ENCODE measurements around the gene EGR2.
A peak's percentile ranks its signal among the peaks of the same experiment; 100 is the strongest.

Gene EGR2

GRCh38 chr10:62812672-62813439 lies 3.3 kb downstream of the EGR2 start:
- peaks cover 54% of the 10 kb centered on the region for H3K36me3 Mint-ChIP-seq
- peaks cover 12% of the 10 kb centered on the region for H3K27me3 Mint-ChIP-seq
- peak overlapping the region; percentile 92 for H3K4me3 Mint-ChIP-seq
- ATAC-seq = no peak
- H3K27ac Mint-ChIP-seq = peak overlapping the region; percentile 96
- peaks cover 80% of the 10 kb centered on the region for H3K4me1 Mint-ChIP-seq
- H3K9me3 Mint-ChIP-seq = no peaks in the 10 kb centered on the region

DNA sequence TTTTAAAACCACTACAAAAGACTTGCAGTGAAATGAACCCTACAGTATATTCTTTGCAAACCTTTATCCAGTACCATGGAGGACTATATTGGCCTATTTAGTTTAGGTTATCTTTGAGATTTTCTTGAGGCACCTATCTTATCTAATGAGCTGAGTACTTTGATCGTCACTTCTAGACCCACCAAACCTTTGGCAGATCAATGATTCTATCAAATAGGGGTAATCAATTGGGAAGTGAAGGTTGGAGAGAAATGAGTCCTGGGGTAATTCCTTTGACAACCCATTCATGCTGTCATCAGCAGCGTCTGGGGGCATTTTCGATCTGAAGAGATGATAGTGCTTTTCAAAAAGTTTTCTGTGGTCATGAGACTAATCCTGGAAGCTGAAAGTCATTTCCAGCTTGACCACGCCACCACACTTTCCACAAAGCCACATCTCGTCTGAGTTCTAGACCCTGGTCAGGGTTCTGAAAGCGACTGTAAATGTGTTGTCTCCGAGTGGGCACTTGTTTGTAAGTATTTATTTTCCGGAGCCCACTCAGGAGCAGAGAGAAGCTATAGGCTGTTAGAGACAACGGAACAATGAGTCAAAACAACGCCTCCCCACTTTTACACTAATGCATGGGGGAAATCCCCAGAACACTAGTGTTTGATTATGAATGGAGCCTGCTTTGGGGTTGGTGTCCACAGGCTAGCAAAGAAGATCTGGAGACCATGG lies 4.8 kb downstream of the EGR2 start:
- H3K4me3 Mint-ChIP-seq = peak overlapping the region; percentile 47
- H3K36me3 Mint-ChIP-seq = peaks cover 64% of the 10 kb centered on the region
- ATAC-seq = peak; percentile 76
- peaks cover 12% of the 10 kb centered on the region for H3K27me3 Mint-ChIP-seq
- H3K27ac Mint-ChIP-seq = peak overlapping the region; percentile 96
- H3K9me3 Mint-ChIP-seq = no peaks in the 10 kb centered on the region
- H3K4me1 Mint-ChIP-seq = peaks cover 83% of the 10 kb centered on the region

- Mint-ChIP-seq H3K4me3 (no peak overlapping the region), H3K27me3 (peaks cover 5% of the 10 kb centered on the region), H3K27ac (peak overlapping the region; percentile 96), H3K4me1 (peaks cover 77% of the 10 kb centered on the region), H3K36me3 (peaks cover 59% of the 10 kb centered on the region), H3K9me3 (no peaks in the 10 kb centered on the region)
- no peak for ATAC-seq
These were observed 5.8 kb downstream of the EGR2 start for GRCh38 chr10:62810156-62810902.

DNA sequence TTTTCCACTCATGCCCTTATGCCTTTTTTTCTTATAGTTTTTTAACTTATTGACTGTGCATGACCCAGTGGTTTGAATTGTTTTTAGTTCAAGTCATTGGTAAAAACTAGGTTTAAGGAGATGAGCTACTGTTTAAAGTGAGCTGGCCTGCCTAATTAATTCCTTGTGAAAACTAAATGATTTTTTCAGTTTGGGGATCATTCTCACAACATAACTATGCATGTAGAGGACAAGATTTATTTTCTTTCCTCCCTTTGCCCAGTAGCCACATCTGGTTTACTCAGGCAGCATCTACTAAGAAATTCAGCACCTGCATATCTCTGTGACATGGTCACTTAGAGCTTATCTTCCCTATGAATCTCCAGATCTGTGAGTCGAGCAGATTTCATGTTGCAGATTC lies 9.9 kb downstream of the EGR2 start:
- H3K27ac Mint-ChIP-seq = peak overlapping the region; percentile 99
- H3K9me3 Mint-ChIP-seq = no peaks in the 10 kb centered on the region
- H3K27me3 Mint-ChIP-seq = no peaks in the 10 kb centered on the region
- H3K4me1 Mint-ChIP-seq = peaks cover 46% of the 10 kb centered on the region
- peaks cover 27% of the 10 kb centered on the region for H3K36me3 Mint-ChIP-seq
- H3K4me3 Mint-ChIP-seq = peak overlapping the region; percentile 91
- ATAC-seq = no peak

DNA sequence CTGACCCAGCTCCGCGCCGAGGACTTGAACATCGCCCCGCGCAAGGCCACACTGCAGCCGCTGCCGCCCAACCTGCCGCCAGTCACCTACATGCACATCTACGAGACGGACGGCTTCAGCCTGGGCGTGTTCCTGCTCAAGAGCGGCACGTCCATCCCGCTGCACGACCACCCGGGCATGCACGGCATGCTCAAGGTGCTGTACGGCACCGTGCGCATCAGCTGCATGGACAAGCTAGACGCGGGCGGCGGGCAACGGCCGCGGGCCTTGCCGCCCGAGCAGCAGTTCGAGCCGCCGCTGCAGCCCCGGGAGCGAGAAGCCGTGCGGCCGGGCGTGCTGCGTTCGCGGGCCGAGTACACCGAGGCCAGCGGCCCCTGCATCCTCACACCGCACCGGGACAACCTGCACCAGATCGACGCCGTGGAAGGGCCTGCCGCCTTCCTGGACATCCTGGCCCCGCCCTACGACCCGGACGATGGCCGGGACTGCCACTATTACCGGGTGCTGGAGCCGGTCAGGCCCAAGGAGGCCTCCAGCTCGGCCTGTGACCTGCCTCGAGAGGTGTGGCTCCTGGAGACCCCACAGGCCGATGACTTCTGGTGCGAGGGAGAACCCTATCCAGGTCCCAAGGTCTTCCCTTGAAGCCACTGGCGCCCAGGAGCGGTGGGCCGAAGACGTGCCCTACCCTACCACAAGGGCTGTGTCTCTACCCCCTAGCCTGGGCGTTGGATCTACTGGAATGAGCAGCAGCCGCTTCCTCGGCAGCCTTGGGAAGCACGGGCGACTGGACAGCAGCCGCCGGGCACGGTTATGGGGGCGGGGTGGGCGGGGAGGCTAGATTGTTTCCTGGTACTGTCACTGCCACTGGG lies 10.7 kb downstream of the EGR2 start:
- Mint-ChIP-seq H3K9me3 (no peaks in the 10 kb centered on the region), H3K4me3 (peak overlapping the region; percentile 91), H3K4me1 (peaks cover 39% of the 10 kb centered on the region)

GRCh38 chr10:62804356-62805230 lies 11.6 kb downstream of the EGR2 start, which contains the start of gene ADO:
ADO (plus strand) TSS chr10:62804720; CDS start chr10:62805060, 340 bp downstream.
- Mint-ChIP-seq H3K4me1 (peaks cover 36% of the 10 kb centered on the region), H3K27me3 (no peaks in the 10 kb centered on the region), H3K9me3 (no peaks in the 10 kb centered on the region), H3K36me3 (peaks cover 23% of the 10 kb centered on the region), H3K27ac (peak within 1 kb of the TSS; percentile 99), H3K4me3 (peak within 1 kb of the TSS; percentile 96)
- peak; percentile 96 for ATAC-seq

More for the DNA sequence above, 10.7 kb downstream of the EGR2 start:
- Mint-ChIP-seq H3K36me3 (peaks cover 24% of the 10 kb centered on the region), H3K27me3 (no peaks in the 10 kb centered on the region), H3K27ac (peak overlapping the region; percentile 99)
- ATAC-seq = no peak

- ATAC-seq = no peak
- Mint-ChIP-seq H3K36me3 (peaks cover 19% of the 10 kb centered on the region), H3K4me3 (peak overlapping the region; percentile 96), H3K27ac (peak overlapping the region; percentile 99), H3K9me3 (no peaks in the 10 kb centered on the region), H3K27me3 (no peaks in the 10 kb centered on the region), H3K4me1 (peaks cover 32% of the 10 kb centered on the region)
These were observed 12.3 kb downstream of the EGR2 start for GRCh38 chr10:62803724-62804355.

GRCh38 chr10:62801871-62802270 lies 14.3 kb downstream of the EGR2 start:
- H3K27me3 Mint-ChIP-seq = no peaks in the 10 kb centered on the region
- no peak for ATAC-seq
- no peaks in the 10 kb centered on the region for H3K9me3 Mint-ChIP-seq
- H3K4me1 Mint-ChIP-seq = peaks cover 16% of the 10 kb centered on the region
- no peak overlapping the region for H3K27ac Mint-ChIP-seq
- H3K36me3 Mint-ChIP-seq = peaks cover 10% of the 10 kb centered on the region
- no peak overlapping the region for H3K4me3 Mint-ChIP-seq

- no peak overlapping the region for H3K27ac Mint-ChIP-seq
- H3K4me1 Mint-ChIP-seq = no peaks in the 10 kb centered on the region
- no peaks in the 10 kb centered on the region for H3K36me3 Mint-ChIP-seq
- H3K9me3 Mint-ChIP-seq = no peaks in the 10 kb centered on the region
- no peak overlapping the region for H3K4me3 Mint-ChIP-seq
- ATAC-seq = no peak
- H3K27me3 Mint-ChIP-seq = no peaks in the 10 kb centered on the region
These were observed 19.3 kb downstream of the EGR2 start for GRCh38 chr10:62796896-62797295.

DNA sequence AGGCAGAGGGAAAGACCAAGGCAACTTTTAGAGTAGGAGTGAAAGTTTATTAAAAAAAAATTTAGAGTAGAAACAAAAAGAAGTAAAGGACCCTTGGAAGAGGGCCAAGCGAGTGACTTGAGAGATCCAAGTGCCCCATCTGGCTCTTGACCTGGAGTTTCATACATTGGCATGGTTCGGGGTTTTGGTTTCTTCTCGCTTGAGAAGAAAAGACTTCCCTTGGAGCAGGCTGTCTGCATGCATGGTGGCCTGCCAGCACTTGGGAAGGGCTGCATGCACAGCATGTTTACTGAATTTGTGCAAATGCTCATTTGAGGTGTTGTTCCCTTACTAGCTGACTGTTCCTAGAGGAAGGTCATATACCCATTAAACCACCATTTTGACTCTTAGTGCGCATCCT lies 20.4 kb downstream of the EGR2 start:
- no peaks in the 10 kb centered on the region for H3K36me3 Mint-ChIP-seq
- no peaks in the 10 kb centered on the region for H3K27me3 Mint-ChIP-seq

DNA sequence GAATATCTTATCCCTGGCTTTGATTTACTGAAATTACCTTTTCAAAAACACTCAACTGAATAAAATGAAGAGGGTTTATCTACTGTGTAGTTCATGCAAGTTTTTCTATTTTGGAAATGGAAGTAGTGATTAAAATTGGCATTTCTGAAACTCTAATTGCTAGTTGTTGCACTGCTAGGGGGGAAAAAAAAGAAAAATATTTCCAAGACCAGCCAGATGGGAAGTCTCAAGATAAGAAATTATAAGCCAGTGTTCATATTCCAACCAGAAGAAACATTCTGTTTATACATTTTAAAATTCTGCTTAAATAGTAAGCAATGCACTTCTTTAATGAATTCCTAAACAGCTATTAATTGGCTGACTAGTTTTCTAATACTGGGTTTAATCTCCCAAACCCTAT lies 21.1 kb downstream of the EGR2 start:
- no peaks in the 10 kb centered on the region for H3K4me1 Mint-ChIP-seq
- H3K9me3 Mint-ChIP-seq = no peaks in the 10 kb centered on the region
- H3K36me3 Mint-ChIP-seq = no peaks in the 10 kb centered on the region
- H3K4me3 Mint-ChIP-seq = no peak overlapping the region
- H3K27me3 Mint-ChIP-seq = no peaks in the 10 kb centered on the region
- ATAC-seq = no peak
- no peak overlapping the region for H3K27ac Mint-ChIP-seq

More for the DNA sequence above, 20.4 kb downstream of the EGR2 start:
- ATAC-seq = no peak
- H3K4me3 Mint-ChIP-seq = no peak overlapping the region
- H3K9me3 Mint-ChIP-seq = no peaks in the 10 kb centered on the region
- no peak overlapping the region for H3K27ac Mint-ChIP-seq
- no peaks in the 10 kb centered on the region for H3K4me1 Mint-ChIP-seq

DNA sequence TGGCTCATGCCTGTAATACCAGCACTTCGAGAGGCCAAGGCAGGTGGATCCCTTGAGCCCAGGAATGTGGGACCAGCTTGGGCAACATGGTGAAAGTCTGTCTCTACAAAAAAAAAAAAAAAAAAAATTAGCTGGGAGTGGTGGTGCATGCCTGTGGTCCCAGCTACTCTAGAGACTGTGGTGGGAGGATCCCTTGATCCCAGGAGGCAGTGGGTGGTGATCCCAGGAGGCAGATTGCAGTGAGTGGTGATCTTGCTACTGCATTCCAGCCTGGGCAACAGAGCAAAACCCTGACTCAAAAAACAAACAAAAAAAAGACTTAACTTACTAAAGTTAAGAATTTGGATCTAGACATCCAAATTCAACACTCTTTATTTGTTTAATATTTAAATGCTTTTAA lies 21.9 kb downstream of the EGR2 start:
- ATAC-seq = no peak

GRCh38 chr10:62792261-62792660 lies 23.9 kb downstream of the EGR2 start:
- H3K36me3 Mint-ChIP-seq = no peaks in the 10 kb centered on the region
- H3K27me3 Mint-ChIP-seq = no peaks in the 10 kb centered on the region
- H3K4me1 Mint-ChIP-seq = no peaks in the 10 kb centered on the region
- H3K9me3 Mint-ChIP-seq = no peaks in the 10 kb centered on the region
- no peak overlapping the region for H3K4me3 Mint-ChIP-seq
- ATAC-seq = no peak
- no peak overlapping the region for H3K27ac Mint-ChIP-seq

More for the DNA sequence above, 21.9 kb downstream of the EGR2 start:
- H3K9me3 Mint-ChIP-seq = no peaks in the 10 kb centered on the region
- no peak overlapping the region for H3K27ac Mint-ChIP-seq
- no peaks in the 10 kb centered on the region for H3K27me3 Mint-ChIP-seq
- no peaks in the 10 kb centered on the region for H3K4me1 Mint-ChIP-seq
- H3K36me3 Mint-ChIP-seq = no peaks in the 10 kb centered on the region
- no peak overlapping the region for H3K4me3 Mint-ChIP-seq
